Heart left ventricle (tissue), 16 donors: ENCODE data around the gene ACSL6. TPM values are rescaled to one million over a fixed set of nuclear protein-coding genes. Genes with fewer than 3 reads are reported as not detected.
A peak's percentile ranks its signal among the peaks of the same experiment; 100 is the strongest.

ENCODE experiments used
- ATAC-seq, 4 donors: fragments of 200-7000 bp; cut with Tn5 transposase; one replicate each; pipeline ENCODE4 v1.9.1; 2020 to 2022; ENCODE audit warnings: moderate library complexity in 4 of 4, mild to moderate bottlenecking in 3 of 4, moderate number of reproducible peaks in 1 of 4
- DNase-seq, 5 donors: peaks; one replicate each; pipeline ENCODE4 v3.0.0-alpha.2; 2020
- H3K27ac ChIP-seq, 12 donors: fragments of 200-600 bp; sonication (generic) in 4 of 12; one replicate each; pipeline versions ENCODE4 v1.5.0 to v1.8.0; 2016 to 2022; ENCODE audit warnings: mild to moderate bottlenecking in 2 of 12
- H3K27me3 ChIP-seq, 9 donors: fragments of 200-600 bp; sonication (generic) in 2 of 9; one replicate each; pipeline versions ENCODE4 v1.5.1 to v1.8.0; 2016 to 2022; ENCODE audit warnings: mild to moderate bottlenecking in 3 of 9
- H3K36me3 ChIP-seq, 9 donors: fragments of 200-600 bp; sonication (generic) in 2 of 9; one replicate each; pipeline versions ENCODE4 v1.5.0 to v1.8.0; 2018 to 2022; ENCODE audit warnings: mild to moderate bottlenecking in 2 of 9
- H3K4me1 ChIP-seq, 12 donors: fragments of 200-600 bp; sonication (generic) in 4 of 12; one replicate each; pipeline versions ENCODE4 v1.5.0 to v1.8.0; 2016 to 2022; ENCODE audit warnings: mild to moderate bottlenecking in 3 of 12
- H3K4me3 ChIP-seq, 12 donors: fragments of 200-600 bp; sonication (generic) in 4 of 12; one replicate each; pipeline versions ENCODE4 v1.5.0 to v1.8.0; 2017 to 2022; ENCODE audit warnings: mild to moderate bottlenecking in 9 of 12, moderate library complexity in 4 of 12
- H3K9me3 ChIP-seq, 12 donors: fragments of 200-600 bp; sonication (generic) in 4 of 12; one replicate each; pipeline versions ENCODE4 v1.5.0 to v1.8.0; 2016 to 2022; ENCODE audit warnings: mild to moderate bottlenecking in 1 of 12
- POLR2A ChIP-seq, 2 donors: fragments of 450-650 bp; IDR thresholded peaks; one replicate each; pipeline ENCODE4 v1.6.1; 2017; ENCODE audit warnings: antibody characterized with exemption in 2 of 2, mild to moderate bottlenecking in 2 of 2, moderate library complexity in 2 of 2
- WGBS, 4 donors: extraction: QIAGEN DNeasy Blood & Tissue Kit in 2 of 4; methylation state at CpG; one replicate each; pipeline versions ENCODE4 v1.1.5 to v1.1.7; 2013 to 2018; 5-methylcytosine and 5-hydroxymethylcytosine counted together
- intact Hi-C, 10 donors: fragments of 100-400 bp; cut with DNase I; formaldehyde crosslinking; loops; one replicate each; pipeline versions ENCODE4 v1.11.1 to v1.14.2; 2022
- polyA plus RNA-seq, 2 donors: library from polyadenylated mRNA; stranded (reverse); fragments of 200-250 nt; gene quantifications; one replicate each; pipeline ENCODE4 v1.2.3, GENCODE V29; 2013
- total RNA-seq, 9 donors: library from RNA; depleted of rRNA in 2 of 9; stranded (reverse); fragments of >200 nt in 2 of 9; fragmentation: NEBNext Ultra II Directional in 3 of 9; extraction: Animal tissue kit (Norgen Biotek cat#: 25700) in 3 of 9; gene quantifications; one replicate each; pipeline versions ENCODE4 v1.1.0 to v1.2.4, GENCODE V29; 2016 to 2023
- TF ChIP-seq, protein P1 (sequence below), 12 donors: fragments of 200-600 bp; sonication (generic) in 4 of 12; IDR thresholded peaks; one replicate each; pipeline versions ENCODE4 v1.5.0 to v1.8.0; 2018 to 2022; ENCODE audit warnings: antibody characterized with exemption in 12 of 12, mild to moderate bottlenecking in 5 of 12
- donor health status: ischemic (EF 13 %, LVEDD 7.1; RV severe dilation, severe dysfunction).
- donor health status: healthy with polysubstance abuse.
- donor health status: DM: no; HTN: yes; CAD: no.
- donor health status: DM: no; HTN: no; CAD: no.
- donor health status: ischemic (EF 25% LVEDD 6.9; RV normal size, moderate dysfunction).
- donor health status: ischemic (EF 25% LVEDD 5.7; RV mildly dilated, moderate dysfunction).
- donor health status: healthy.
- donor health status: DM: yes; HTN: yes; CAD: no.
- donor health status: ischemic (EF 35%, LVEDD 5.7; RV mildly dilated, moderate dysfunction).
- donor health status: nonischemic (EF 11% LVEDD 7.7; RV severe dilation, severe dysfunction).
- donor health status: DM: yes; HTN: yes; CAD: no.
- donor health status: PGD.
- donor health status: ischemic (EF 29% LVEDD 5.4; RV normal size, mild dysfunction).
- donor health status: nonischemic (EF 23%, LVEDD 6.1; RV moderate dilation, normal function).

Gene ACSL6
- total and polyA plus RNA-seq, 11 donors, result 0.33 to 3.8 (median 2.1) TPM

GRCh38 chr5:132046880-132047299, 35.4 kb upstream of the ACSL6 start:
- ATAC-seq (no peak), DNase-seq (peak in 3 of 5 donors; percentile 6 to 10 (median 7))
- Histone ChIP-seq H3K4me3 (no peak overlapping the region), H3K36me3 (no peaks in the 10 kb centered on the region), H3K4me1 (no peaks in the 10 kb centered on the region), H3K9me3 (no peaks in the 10 kb centered on the region), H3K27me3 (peaks cover 0 to 13% (median 0%) of the 10 kb centered on the region in 9 donors), H3K27ac (no peak overlapping the region)
- intact Hi-C loops, result no loop called here
- TF ChIP-seq, protein P1, sequence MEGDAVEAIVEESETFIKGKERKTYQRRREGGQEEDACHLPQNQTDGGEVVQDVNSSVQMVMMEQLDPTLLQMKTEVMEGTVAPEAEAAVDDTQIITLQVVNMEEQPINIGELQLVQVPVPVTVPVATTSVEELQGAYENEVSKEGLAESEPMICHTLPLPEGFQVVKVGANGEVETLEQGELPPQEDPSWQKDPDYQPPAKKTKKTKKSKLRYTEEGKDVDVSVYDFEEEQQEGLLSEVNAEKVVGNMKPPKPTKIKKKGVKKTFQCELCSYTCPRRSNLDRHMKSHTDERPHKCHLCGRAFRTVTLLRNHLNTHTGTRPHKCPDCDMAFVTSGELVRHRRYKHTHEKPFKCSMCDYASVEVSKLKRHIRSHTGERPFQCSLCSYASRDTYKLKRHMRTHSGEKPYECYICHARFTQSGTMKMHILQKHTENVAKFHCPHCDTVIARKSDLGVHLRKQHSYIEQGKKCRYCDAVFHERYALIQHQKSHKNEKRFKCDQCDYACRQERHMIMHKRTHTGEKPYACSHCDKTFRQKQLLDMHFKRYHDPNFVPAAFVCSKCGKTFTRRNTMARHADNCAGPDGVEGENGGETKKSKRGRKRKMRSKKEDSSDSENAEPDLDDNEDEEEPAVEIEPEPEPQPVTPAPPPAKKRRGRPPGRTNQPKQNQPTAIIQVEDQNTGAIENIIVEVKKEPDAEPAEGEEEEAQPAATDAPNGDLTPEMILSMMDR (IDR thresholded peaks at IDR 0.05), result no peak
- TF ChIP-seq POLR2A (IDR thresholded peaks at IDR 0.05), result no peak
- 70 to 78% (median 75%) methylated on average over 7 of the region's 7 CpGs for WGBS, 4 donors

DNA sequence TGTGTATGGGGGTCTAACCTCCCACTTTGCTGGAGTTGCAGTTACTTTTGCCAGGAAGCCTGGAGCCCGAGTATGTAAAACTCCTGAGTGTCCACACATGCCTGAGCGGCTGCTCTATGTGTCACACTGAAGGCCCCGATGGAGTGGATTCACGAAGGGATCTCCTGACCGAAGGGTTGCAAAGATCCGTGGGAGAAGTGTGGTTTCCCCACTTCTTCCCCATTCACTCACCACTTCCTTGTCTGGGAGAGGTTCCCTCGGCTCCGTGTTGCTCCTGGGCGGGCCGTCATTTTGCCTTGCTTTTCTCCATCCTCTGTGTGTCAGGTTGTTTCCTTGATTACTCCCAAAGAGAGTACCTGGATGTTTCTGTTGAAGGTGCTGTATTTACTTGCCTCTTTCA, 32.7 kb upstream of the ACSL6 start:
- DNase-seq (peak in 2 of 5 donors; percentile 13 to 17), ATAC-seq (no peak)
- Histone ChIP-seq H3K27me3 (peaks cover 0 to 19% (median 0%) of the 10 kb centered on the region in 9 donors), H3K27ac (no peak overlapping the region), H3K36me3 (no peaks in the 10 kb centered on the region), H3K4me3 (no peak overlapping the region), H3K4me1 (no peaks in the 10 kb centered on the region), H3K9me3 (peaks cover 0 to 3% (median 0%) of the 10 kb centered on the region in 12 donors)
- 82 to 88% (median 86%) methylated on average over 10 of the region's 10 CpGs for WGBS, 4 donors
- TF ChIP-seq POLR2A (IDR thresholded peaks at IDR 0.05), result no peak
- TF ChIP-seq, protein P1 (IDR thresholded peaks at IDR 0.05), result no peak
- intact Hi-C loops, result no loop called here

- Histone ChIP-seq H3K9me3 (peaks cover 0 to 17% (median 0%) of the 10 kb centered on the region in 12 donors), H3K4me1 (no peaks in the 10 kb centered on the region), H3K4me3 (no peak overlapping the region), H3K27ac (no peak overlapping the region), H3K27me3 (peaks cover 0 to 8% (median 0%) of the 10 kb centered on the region in 9 donors), H3K36me3 (no peaks in the 10 kb centered on the region)
- no peak for ATAC-seq
- no peak for TF ChIP-seq POLR2A (IDR thresholded peaks at IDR 0.05)
- TF ChIP-seq, protein P1 (IDR thresholded peaks at IDR 0.05), result no peak
- intact Hi-C loops, result no loop called here
- no peak for DNase-seq
- whole genome bisulfite sequencing, 4 donors, result 55 to 64% (median 60%) methylated on average over 2 of the region's 2 CpGs
These were observed 25.9 kb upstream of the ACSL6 start for GRCh38 chr5:132037353-132037752.

DNA sequence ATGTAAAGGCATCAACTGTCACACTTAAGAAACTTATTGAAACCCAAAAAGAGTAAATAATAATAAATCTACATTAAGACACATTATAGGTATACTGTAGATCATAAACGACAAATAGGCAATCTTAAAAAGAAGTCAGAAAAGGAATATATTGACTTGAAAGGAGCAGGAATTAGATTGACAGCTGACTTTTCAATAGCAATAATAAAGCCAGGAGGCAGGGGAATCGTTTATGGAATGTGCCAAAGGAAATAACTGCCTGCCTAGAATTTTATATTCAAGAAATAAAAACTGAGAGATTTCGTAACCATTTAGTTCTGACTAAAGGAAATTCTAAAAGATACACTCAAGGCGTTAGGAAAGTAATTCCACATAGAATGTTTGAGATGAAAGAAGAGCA, 21.7 kb upstream of the ACSL6 start:
- TF ChIP-seq, protein P1 (IDR thresholded peaks at IDR 0.05), result no peak
- no peak for TF ChIP-seq POLR2A (IDR thresholded peaks at IDR 0.05)
- peaks cover 0 to 10% (median 0%) of the 10 kb centered on the region in 12 donors for H3K9me3 ChIP-seq
- DNase-seq (no peak), ATAC-seq (no peak)
- H3K4me1 ChIP-seq, result no peaks in the 10 kb centered on the region
- no peak overlapping the region for H3K4me3 ChIP-seq
- H3K27me3 ChIP-seq, result peaks cover 0 to 4% (median 0%) of the 10 kb centered on the region in 9 donors
- WGBS, 4 donors, result 49 to 77% (median 62%) methylated on average over 4 of the region's 4 CpGs
- intact Hi-C loops, result no loop called here
- H3K36me3 ChIP-seq, result no peaks in the 10 kb centered on the region
- no peak overlapping the region for H3K27ac ChIP-seq
